ENCODE measurements around the gene TBPL1. TPM values are rescaled to one million over a fixed set of nuclear protein-coding genes. Genes with fewer than 3 reads are reported as not detected.

Gene TBPL1
- total RNA-seq, 4 donors from 2014 or later, result 4.8 to 14.9 (median 6.6) TPM

DNA sequence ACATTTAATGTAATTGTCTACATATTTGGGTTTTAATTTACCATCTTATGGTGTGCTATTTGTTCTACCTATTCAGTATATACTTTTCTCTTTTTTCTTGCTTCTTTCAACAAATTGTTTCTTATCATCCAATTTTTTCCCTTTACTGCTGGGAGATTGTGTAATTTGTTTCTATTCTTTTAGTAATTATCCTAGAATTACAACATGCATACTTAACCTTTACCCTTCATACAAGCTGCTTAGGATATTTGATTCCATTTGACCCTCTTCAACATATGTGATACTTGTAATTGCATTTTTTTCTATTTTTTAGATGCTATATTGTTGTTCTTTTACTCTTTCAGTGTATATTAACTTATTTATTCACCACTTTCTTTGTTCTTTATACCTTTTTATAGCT lies 15.1 kb upstream of the TBPL1 start:
- H3K27me3 ChIP-seq, result peaks cover 0 to 5% of the 10 kb centered on the region in 2 donors
- H3K9me3 ChIP-seq, result peaks cover 0 to 11% (median 0%) of the 10 kb centered on the region in 4 donors
- no peak for TF ChIP-seq POLR2A (IDR thresholded peaks at IDR 0.05)
- no peak for TF ChIP-seq EP300 (IDR thresholded peaks at IDR 0.05)
- TF ChIP-seq, protein P1, sequence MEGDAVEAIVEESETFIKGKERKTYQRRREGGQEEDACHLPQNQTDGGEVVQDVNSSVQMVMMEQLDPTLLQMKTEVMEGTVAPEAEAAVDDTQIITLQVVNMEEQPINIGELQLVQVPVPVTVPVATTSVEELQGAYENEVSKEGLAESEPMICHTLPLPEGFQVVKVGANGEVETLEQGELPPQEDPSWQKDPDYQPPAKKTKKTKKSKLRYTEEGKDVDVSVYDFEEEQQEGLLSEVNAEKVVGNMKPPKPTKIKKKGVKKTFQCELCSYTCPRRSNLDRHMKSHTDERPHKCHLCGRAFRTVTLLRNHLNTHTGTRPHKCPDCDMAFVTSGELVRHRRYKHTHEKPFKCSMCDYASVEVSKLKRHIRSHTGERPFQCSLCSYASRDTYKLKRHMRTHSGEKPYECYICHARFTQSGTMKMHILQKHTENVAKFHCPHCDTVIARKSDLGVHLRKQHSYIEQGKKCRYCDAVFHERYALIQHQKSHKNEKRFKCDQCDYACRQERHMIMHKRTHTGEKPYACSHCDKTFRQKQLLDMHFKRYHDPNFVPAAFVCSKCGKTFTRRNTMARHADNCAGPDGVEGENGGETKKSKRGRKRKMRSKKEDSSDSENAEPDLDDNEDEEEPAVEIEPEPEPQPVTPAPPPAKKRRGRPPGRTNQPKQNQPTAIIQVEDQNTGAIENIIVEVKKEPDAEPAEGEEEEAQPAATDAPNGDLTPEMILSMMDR (IDR thresholded peaks at IDR 0.05), result no peak
- no peak overlapping the region for H3K4me3 ChIP-seq
- no peaks in the 10 kb centered on the region for H3K36me3 ChIP-seq
- DNase-seq (ENCODE audit: low spot score in 2 of 2), result no peak
- no peak overlapping the region for H3K27ac ChIP-seq
- H3K4me1 ChIP-seq, result no peaks in the 10 kb centered on the region

DNA sequence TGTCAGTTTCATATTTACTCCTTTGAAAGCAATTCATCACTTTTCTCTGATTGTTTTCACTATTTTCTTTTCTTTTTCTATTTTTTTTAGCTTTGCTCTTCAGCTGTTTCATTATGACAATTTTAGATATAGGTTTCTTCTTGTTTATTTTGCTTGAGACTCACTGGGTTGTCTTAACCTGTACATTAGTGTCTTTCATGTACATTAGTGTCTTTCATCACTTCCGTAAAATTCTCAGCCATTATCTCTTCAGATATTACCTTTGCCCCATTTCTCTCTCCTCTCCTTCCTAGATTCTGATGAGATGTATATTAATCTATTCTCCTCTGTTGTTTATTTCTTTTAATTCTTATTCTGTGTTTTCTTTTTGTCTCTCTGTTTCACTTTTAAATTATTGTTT lies 14.5 kb upstream of the TBPL1 start:
- no peak for TF ChIP-seq POLR2A (IDR thresholded peaks at IDR 0.05)
- TF ChIP-seq, protein P1 (IDR thresholded peaks at IDR 0.05), result no peak
- no peak for DNase-seq (ENCODE audit: low spot score in 2 of 2)
- Histone ChIP-seq H3K9me3 (peaks cover 0 to 6% (median 0%) of the 10 kb centered on the region in 4 donors), H3K4me1 (no peaks in the 10 kb centered on the region), H3K27me3 (peaks cover 0 to 5% of the 10 kb centered on the region in 2 donors), H3K36me3 (no peaks in the 10 kb centered on the region), H3K4me3 (no peak overlapping the region), H3K27ac (no peak overlapping the region)
- 90 to 93% methylated on average over 1 of the region's 1 CpG for WGBS, 2 donors

DNA sequence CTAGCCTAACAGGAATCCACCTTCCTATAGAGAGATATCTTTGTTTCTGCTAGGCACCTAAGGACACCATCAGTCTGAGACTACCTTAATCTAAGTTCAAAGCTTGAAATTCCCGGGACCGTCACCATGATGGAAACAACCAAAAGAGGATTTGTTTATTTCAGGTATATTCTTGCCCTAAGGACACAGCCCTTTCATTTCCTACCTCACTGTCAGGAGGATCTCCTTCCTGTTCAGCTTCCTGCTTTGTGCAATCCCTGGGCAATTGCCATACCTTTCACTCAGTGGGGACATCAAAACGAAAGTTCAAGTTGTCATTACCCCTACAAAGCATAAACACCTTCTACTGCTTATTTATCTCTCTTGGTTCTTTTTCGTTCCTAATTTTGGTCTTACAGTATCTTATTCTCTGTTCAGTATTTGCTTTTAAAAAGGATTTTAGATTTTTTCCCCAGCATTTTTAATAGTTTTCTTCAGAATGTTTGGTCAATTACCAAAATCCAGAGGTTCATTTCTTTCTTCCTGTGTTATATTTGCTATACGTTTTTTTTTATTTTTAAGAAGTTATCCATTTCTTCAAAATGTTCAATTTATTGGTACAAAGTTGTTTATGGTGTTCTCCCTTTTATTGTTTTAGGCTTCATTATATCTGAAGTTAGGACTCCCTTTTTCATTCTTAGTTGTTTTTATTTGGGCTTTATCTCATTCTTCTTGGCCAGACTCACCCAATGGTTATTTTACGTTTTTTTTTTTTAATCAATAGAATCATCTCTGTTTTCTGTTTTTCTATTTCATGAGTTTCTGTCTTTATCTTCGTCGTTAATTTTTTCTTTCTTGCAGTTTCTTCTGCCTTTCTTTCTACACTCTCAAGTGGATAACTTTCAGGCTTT lies 13.0 kb upstream of the TBPL1 start:
- no peak for TF ChIP-seq POLR2A (IDR thresholded peaks at IDR 0.05)
- TF ChIP-seq, protein P1 (IDR thresholded peaks at IDR 0.05), result no peak
- no peak for TF ChIP-seq EP300 (IDR thresholded peaks at IDR 0.05)
- no peak for DNase-seq (ENCODE audit: low spot score in 2 of 2)
- no peaks in the 10 kb centered on the region for H3K36me3 ChIP-seq
- no peaks in the 10 kb centered on the region for H3K9me3 ChIP-seq
- 80 to 82% methylated on average over 8 of the region's 8 CpGs for WGBS, 2 donors
- peaks cover 0 to 5% of the 10 kb centered on the region in 2 donors for H3K27me3 ChIP-seq
- no peak overlapping the region for H3K4me3 ChIP-seq
- no peak overlapping the region for H3K27ac ChIP-seq
- H3K4me1 ChIP-seq, result no peaks in the 10 kb centered on the region

DNA sequence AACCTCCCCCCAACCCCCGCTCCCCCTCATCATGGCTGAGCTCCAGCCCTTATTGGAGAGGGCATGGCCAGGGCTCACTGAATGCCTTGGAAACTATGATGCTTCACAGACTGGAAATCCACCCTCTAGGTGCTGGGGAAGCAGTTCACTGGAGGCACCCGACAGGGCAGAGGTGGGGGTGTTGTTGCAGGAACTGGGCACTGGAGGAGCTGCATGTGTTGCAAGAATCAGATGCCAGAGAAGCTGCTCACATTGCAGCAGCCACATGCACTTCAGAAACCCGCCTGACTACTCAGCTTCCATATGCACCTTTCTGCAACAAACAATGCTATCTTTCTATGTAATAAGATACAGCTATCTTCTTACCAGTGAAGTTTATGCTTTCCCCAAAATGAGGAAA lies 7.9 kb upstream of the TBPL1 start:
- no peak for DNase-seq (ENCODE audit: low spot score in 2 of 2)
- Histone ChIP-seq H3K4me1 (no peaks in the 10 kb centered on the region), H3K9me3 (no peaks in the 10 kb centered on the region), H3K36me3 (no peaks in the 10 kb centered on the region), H3K27ac (no peak overlapping the region), H3K27me3 (peaks cover 0 to 5% of the 10 kb centered on the region in 2 donors), H3K4me3 (no peak overlapping the region)
- TF ChIP-seq EP300 (IDR thresholded peaks at IDR 0.05) (no peak), POLR2A (IDR thresholded peaks at IDR 0.05) (no peak)
- TF ChIP-seq, protein P1 (IDR thresholded peaks at IDR 0.05), result no peak
- 71 to 72% methylated on average over 3 of the region's 3 CpGs for WGBS, 2 donors

DNA sequence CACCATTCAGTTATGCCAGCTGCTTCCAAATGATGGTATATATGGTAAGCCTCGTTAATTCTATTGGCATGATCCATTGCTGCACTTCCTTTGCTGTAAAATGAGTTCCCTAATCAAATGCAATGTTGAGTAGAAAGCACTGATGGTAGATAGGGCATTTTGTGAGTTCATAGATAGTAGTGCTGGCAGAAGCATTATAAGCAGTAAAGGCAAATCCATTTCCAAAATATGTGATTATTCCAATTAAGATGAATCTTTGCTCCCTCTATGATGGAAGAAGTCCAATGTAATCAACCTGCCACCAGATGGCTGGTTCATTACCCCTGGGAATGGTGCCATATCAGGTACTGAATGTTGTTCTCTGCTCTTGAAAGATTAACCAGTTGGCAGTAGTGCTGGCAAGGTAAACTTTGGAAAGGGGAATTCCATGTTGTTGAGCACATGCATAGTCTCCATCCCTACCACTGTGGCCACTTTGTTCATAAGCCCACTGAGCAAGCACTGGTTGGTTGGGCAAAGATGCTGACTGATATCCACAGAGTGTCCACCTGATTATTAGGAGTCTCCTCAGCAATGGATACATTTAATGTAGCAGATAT lies 5.6 kb upstream of the TBPL1 start:
- Histone ChIP-seq H3K4me1 (peaks cover 0 to 9% (median 0%) of the 10 kb centered on the region in 4 donors), H3K27me3 (no peaks in the 10 kb centered on the region), H3K27ac (no peak overlapping the region), H3K9me3 (no peaks in the 10 kb centered on the region), H3K4me3 (no peak overlapping the region), H3K36me3 (no peaks in the 10 kb centered on the region)
- WGBS, 2 donors, result 77 to 87% methylated on average over 1 of the region's 1 CpG
- DNase-seq (ENCODE audit: low spot score in 2 of 2), result no peak
- TF ChIP-seq POLR2A (IDR thresholded peaks at IDR 0.05) (no peak), EP300 (IDR thresholded peaks at IDR 0.05) (no peak)
- TF ChIP-seq, protein P1 (IDR thresholded peaks at IDR 0.05), result no peak

Data from tibial nerve (tissue), 4 donors.